ENCODE results near the gene FAM169A. TPM values are rescaled to one million over a fixed set of nuclear protein-coding genes. Genes with fewer than 3 reads are reported as not detected.
A peak's percentile ranks its signal among the peaks of the same experiment; 100 is the strongest.
"Not testable (repeated sequence)": the region's sequence is repeated elsewhere in the genome, so short reads cannot be mapped to it uniquely, and the experiment has no call there.

Gene FAM169A
- total and polyA plus RNA-seq, 4 donors = 0.13 to 2.2 (median 0.63) TPM

DNA sequence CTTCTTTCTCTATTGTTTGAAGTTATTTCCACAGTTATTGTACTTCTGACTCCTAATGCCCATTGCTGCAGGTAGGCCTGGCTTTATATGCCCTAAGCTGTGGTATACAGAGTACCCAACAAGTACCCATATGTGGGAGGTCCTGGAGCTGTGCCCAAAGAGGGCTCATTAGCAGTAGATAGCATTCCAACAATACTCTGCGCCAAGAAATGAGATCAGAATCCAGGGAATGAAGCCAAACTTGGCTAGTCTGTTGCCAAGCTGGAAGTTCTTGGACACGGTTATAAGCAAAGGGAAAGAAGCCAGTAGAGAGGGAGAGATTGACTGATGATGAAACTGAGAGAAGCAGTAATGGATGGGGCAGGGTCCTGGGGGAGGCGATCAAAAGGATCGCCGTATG lies 29.7 kb upstream of the FAM169A start:
- Histone ChIP-seq H3K9me3 (ENCODE audit: control insufficient read depth, low read length) (no peaks in the 10 kb centered on the region), H3K4me3 (ENCODE audit: low read length in 2 of 2) (no peak overlapping the region), H3K36me3 (ENCODE audit: control insufficient read depth in 1 of 2, insufficient read depth in 2 of 2, low read length in 1 of 2) (no peaks in the 10 kb centered on the region), H3K27me3 (ENCODE audit: control insufficient read depth in 1 of 2, insufficient read depth in 2 of 2, low read length in 1 of 2) (no peaks in the 10 kb centered on the region), H3K27ac (ENCODE audit: low read depth in 1 of 2, low read length in 2 of 2) (no peak overlapping the region), H3K4me1 (ENCODE audit: control insufficient read depth in 1 of 2, insufficient read depth in 2 of 2, low read length in 2 of 2) (no peaks in the 10 kb centered on the region)
- ATAC-seq (ENCODE audit: low FRiP score) = peak; percentile 38
- intact Hi-C loops (cut with DNase I) = no loop called here
- DNase-seq = peak in 1 of 2 donors; percentile 62
- WGBS, 2 donors = 4% methylated on average over 5 of the region's 5 CpGs

GRCh38 chr5:74894351-74894750 lies 28.2 kb upstream of the FAM169A start:
- Histone ChIP-seq H3K4me3 (ENCODE audit: low read length in 2 of 2) (no peak overlapping the region), H3K9me3 (ENCODE audit: control insufficient read depth, low read length) (no peaks in the 10 kb centered on the region), H3K4me1 (ENCODE audit: control insufficient read depth in 1 of 2, insufficient read depth in 2 of 2, low read length in 2 of 2) (no peaks in the 10 kb centered on the region), H3K36me3 (ENCODE audit: control insufficient read depth in 1 of 2, insufficient read depth in 2 of 2, low read length in 1 of 2) (no peaks in the 10 kb centered on the region), H3K27ac (ENCODE audit: low read depth in 1 of 2, low read length in 2 of 2) (no peak overlapping the region), H3K27me3 (ENCODE audit: control insufficient read depth in 1 of 2, insufficient read depth in 2 of 2, low read length in 1 of 2) (no peaks in the 10 kb centered on the region)
- 96 to 99% methylated on average over 2 of the region's 2 CpGs for whole genome bisulfite sequencing, 2 donors
- intact Hi-C loops (cut with DNase I) = no loop called here
- ATAC-seq (ENCODE audit: low FRiP score) (no peak), DNase-seq (no peak)

GRCh38 chr5:74892921-74893320 lies 26.7 kb upstream of the FAM169A start:
- H3K27ac ChIP-seq (ENCODE audit: low read depth in 1 of 2, low read length in 2 of 2) = no peak overlapping the region
- no peak for DNase-seq
- 55 to 58% methylated on average over 2 of the region's 2 CpGs for WGBS, 2 donors
- no peak overlapping the region for H3K4me3 ChIP-seq (ENCODE audit: low read length in 2 of 2)
- H3K27me3 ChIP-seq (ENCODE audit: control insufficient read depth in 1 of 2, insufficient read depth in 2 of 2, low read length in 1 of 2) = no peaks in the 10 kb centered on the region
- no peaks in the 10 kb centered on the region for H3K4me1 ChIP-seq (ENCODE audit: control insufficient read depth in 1 of 2, insufficient read depth in 2 of 2, low read length in 2 of 2)
- ATAC-seq (ENCODE audit: low FRiP score) = no peak
- H3K36me3 ChIP-seq (ENCODE audit: control insufficient read depth in 1 of 2, insufficient read depth in 2 of 2, low read length in 1 of 2) = no peaks in the 10 kb centered on the region
- no peaks in the 10 kb centered on the region for H3K9me3 ChIP-seq (ENCODE audit: control insufficient read depth, low read length)
- intact Hi-C loops (cut with DNase I) = no loop called here

GRCh38 chr5:74889523-74890105 lies 23.4 kb upstream of the FAM169A start:
- WGBS, 2 donors = 93 to 95% methylated on average over 2 of the region's 2 CpGs
- no peak for ATAC-seq (ENCODE audit: low FRiP score)
- no peak overlapping the region for H3K4me3 ChIP-seq (ENCODE audit: low read length in 2 of 2)
- H3K36me3 ChIP-seq (ENCODE audit: control insufficient read depth in 1 of 2, insufficient read depth in 2 of 2, low read length in 1 of 2) = no peaks in the 10 kb centered on the region
- DNase-seq = no peak
- H3K27me3 ChIP-seq (ENCODE audit: control insufficient read depth in 1 of 2, insufficient read depth in 2 of 2, low read length in 1 of 2) = no peaks in the 10 kb centered on the region
- intact Hi-C loops (cut with DNase I) = no loop called here
- no peaks in the 10 kb centered on the region for H3K4me1 ChIP-seq (ENCODE audit: control insufficient read depth in 1 of 2, insufficient read depth in 2 of 2, low read length in 2 of 2)
- no peak overlapping the region for H3K27ac ChIP-seq (ENCODE audit: low read depth in 1 of 2, low read length in 2 of 2)
- H3K9me3 ChIP-seq (ENCODE audit: control insufficient read depth, low read length) = no peaks in the 10 kb centered on the region

DNA sequence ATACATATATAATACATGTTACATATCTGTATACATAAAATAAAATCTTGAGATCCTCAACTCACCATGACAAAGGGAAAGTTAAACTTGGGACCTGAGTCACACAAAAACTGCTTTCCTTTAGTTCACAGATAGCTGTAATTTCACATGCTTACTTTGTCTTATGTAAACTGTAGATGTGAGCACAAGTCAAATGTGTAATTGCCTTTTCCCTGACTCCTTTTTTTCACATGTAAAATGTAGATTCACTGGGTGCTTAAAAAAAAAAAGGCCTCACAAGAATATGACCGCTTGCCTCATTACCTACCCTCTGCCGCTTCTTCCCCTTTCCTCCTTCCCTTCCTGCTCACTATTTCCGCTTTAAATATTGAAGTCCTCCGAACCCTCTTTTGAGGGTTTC lies 21.9 kb upstream of the FAM169A start:
- no peak overlapping the region for H3K27ac ChIP-seq (ENCODE audit: low read depth in 1 of 2, low read length in 2 of 2)
- no peaks in the 10 kb centered on the region for H3K36me3 ChIP-seq (ENCODE audit: control insufficient read depth in 1 of 2, insufficient read depth in 2 of 2, low read length in 1 of 2)
- intact Hi-C loops (cut with DNase I) = no loop called here
- H3K4me1 ChIP-seq (ENCODE audit: control insufficient read depth in 1 of 2, insufficient read depth in 2 of 2, low read length in 2 of 2) = no peaks in the 10 kb centered on the region
- DNase-seq (no peak), ATAC-seq (ENCODE audit: low FRiP score) (no peak)
- no peak overlapping the region for H3K4me3 ChIP-seq (ENCODE audit: low read length in 2 of 2)
- H3K9me3 ChIP-seq (ENCODE audit: control insufficient read depth, low read length) = no peaks in the 10 kb centered on the region
- 88 to 89% methylated on average over 4 of the region's 4 CpGs for WGBS, 2 donors
- H3K27me3 ChIP-seq (ENCODE audit: control insufficient read depth in 1 of 2, insufficient read depth in 2 of 2, low read length in 1 of 2) = no peaks in the 10 kb centered on the region

- no peak for DNase-seq
- Histone ChIP-seq H3K27me3 (ENCODE audit: control insufficient read depth in 1 of 2, insufficient read depth in 2 of 2, low read length in 1 of 2) (peaks cover 0 to 1% of the 10 kb centered on the region in 2 donors), H3K36me3 (ENCODE audit: control insufficient read depth in 1 of 2, insufficient read depth in 2 of 2, low read length in 1 of 2) (no peaks in the 10 kb centered on the region), H3K4me3 (ENCODE audit: low read length in 2 of 2) (no peak overlapping the region), H3K27ac (ENCODE audit: low read depth in 1 of 2, low read length in 2 of 2) (no peak overlapping the region), H3K4me1 (ENCODE audit: control insufficient read depth in 1 of 2, insufficient read depth in 2 of 2, low read length in 2 of 2) (no peaks in the 10 kb centered on the region), H3K9me3 (ENCODE audit: control insufficient read depth, low read length) (no peaks in the 10 kb centered on the region)
- intact Hi-C loops (cut with DNase I) = no loop called here
- no peak for ATAC-seq (ENCODE audit: low FRiP score)
Measured at GRCh38 chr5:74885170-74885569, 19.0 kb upstream of the FAM169A start.

GRCh38 chr5:74882379-74883134 lies 16.4 kb upstream of the FAM169A start:
- intact Hi-C loops (cut with DNase I); H3K9me3 ChIP-seq (ENCODE audit: control insufficient read depth, low read length); H3K4me3 ChIP-seq (ENCODE audit: low read length in 2 of 2); H3K27me3 ChIP-seq (ENCODE audit: control insufficient read depth in 1 of 2, insufficient read depth in 2 of 2, low read length in 1 of 2); ATAC-seq (ENCODE audit: low FRiP score); H3K4me1 ChIP-seq (ENCODE audit: control insufficient read depth in 1 of 2, insufficient read depth in 2 of 2, low read length in 2 of 2); H3K36me3 ChIP-seq (ENCODE audit: control insufficient read depth in 1 of 2, insufficient read depth in 2 of 2, low read length in 1 of 2); H3K27ac ChIP-seq (ENCODE audit: low read depth in 1 of 2, low read length in 2 of 2); DNase-seq: not testable (repeated sequence)
- 65 to 74% methylated on average over 10 of the region's 10 CpGs for WGBS, 2 donors

DNA sequence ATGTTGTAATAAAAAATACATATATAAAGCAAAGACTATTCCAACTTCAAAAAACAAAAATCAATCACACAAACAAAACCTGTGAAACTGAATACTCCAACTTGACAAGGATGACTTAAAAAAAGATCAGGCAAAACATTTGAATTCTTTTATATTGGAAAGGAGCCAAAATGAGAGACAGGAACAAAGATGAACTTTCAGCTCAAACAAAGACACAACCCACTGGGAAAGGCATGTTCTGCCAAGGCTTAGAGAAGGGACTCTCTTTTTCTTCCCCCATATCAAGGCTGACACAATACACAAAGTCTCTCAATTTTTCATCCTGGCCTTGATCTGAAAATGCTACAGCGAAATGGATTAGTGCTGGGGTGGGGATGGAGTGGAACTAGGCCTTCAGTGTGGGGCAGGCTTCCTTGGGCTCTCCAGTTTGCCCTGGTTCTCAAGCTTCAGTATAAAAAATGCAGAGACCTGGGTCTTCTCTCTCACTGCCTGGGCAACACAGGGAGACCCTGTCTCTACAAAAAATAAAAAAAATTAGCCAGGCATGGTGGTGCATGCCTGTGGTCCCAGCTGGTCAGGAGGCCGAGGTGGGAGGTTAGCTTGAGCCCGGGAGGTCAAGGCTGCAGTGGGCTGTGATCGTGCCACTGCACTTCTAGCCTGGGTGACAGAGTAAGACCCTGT lies 11.6 kb upstream of the FAM169A start:
- no peak for DNase-seq
- no peak overlapping the region for H3K27ac ChIP-seq (ENCODE audit: low read depth in 1 of 2, low read length in 2 of 2)
- no peaks in the 10 kb centered on the region for H3K36me3 ChIP-seq (ENCODE audit: control insufficient read depth in 1 of 2, insufficient read depth in 2 of 2, low read length in 1 of 2)
- H3K27me3 ChIP-seq (ENCODE audit: control insufficient read depth in 1 of 2, insufficient read depth in 2 of 2, low read length in 1 of 2) = peaks cover 0 to 1% of the 10 kb centered on the region in 2 donors
- intact Hi-C loops (cut with DNase I) = no loop called here
- WGBS, 2 donors = 82 to 92% methylated on average over 4 of the region's 4 CpGs
- H3K4me3 ChIP-seq (ENCODE audit: low read length in 2 of 2) = no peak overlapping the region
- H3K9me3 ChIP-seq (ENCODE audit: control insufficient read depth, low read length) = no peaks in the 10 kb centered on the region
- H3K4me1 ChIP-seq (ENCODE audit: control insufficient read depth in 1 of 2, insufficient read depth in 2 of 2, low read length in 2 of 2) = no peaks in the 10 kb centered on the region
- no peak for ATAC-seq (ENCODE audit: low FRiP score)

Data from aorta (tissue), 5 donors.